Pancreas (tissue), 10 donors: ENCODE results near the gene CEBPZ. TPM values are rescaled to one million over a fixed set of nuclear protein-coding genes. Genes with fewer than 3 reads are reported as not detected.
"Not testable (repeated sequence)": the region's sequence is repeated elsewhere in the genome, so short reads cannot be mapped to it uniquely, and the experiment has no call there.

Source experiments
- ATAC-seq, 4 donors: fragments of 200-7000 bp; cut with Tn5 transposase; one replicate each; pipeline versions ENCODE4 v1.8.0 to v1.9.1; 2020; ENCODE audit warnings: mild to moderate bottlenecking in 4 of 4, moderate library complexity in 4 of 4
- DNase-seq, 6 donors: peaks; one replicate each; pipeline ENCODE4 v3.0.0-alpha.2; 2020
- FAIRE-seq: peaks from 2 replicates; lab custom pipeline; 2012; peaks lifted over from hg19 to GRCh38; lab: Jason Lieb, UNC
- H3K27ac ChIP-seq, 4 donors: fragments of 200-600 bp; sonication (generic); 1 replicate in 3 of 4; 2 replicates in 1 of 4; pipeline versions ENCODE4 v1.5.0 to v1.8.0; 2020
- H3K27me3 ChIP-seq, 4 donors: fragments of 200-600 bp; one replicate each; pipeline ENCODE4 v1.8.0; 2021
- H3K36me3 ChIP-seq, 3 donors: fragments of 200-600 bp; sonication (generic) in 1 of 3; one replicate each; pipeline versions ENCODE4 v1.5.0 to v1.8.0; 2020 to 2021
- H3K4me1 ChIP-seq, 3 donors: fragments of 200-600 bp; one replicate each; pipeline ENCODE4 v1.8.0; 2021
- H3K4me3 ChIP-seq, 4 donors: fragments of 200-600 bp; sonication (generic) in 2 of 4; one replicate each; pipeline versions ENCODE4 v1.5.0 to v1.8.0; 2020 to 2021
- H3K9me3 ChIP-seq, 4 donors: fragments of 200-600 bp; one replicate each; pipeline ENCODE4 v1.8.0; 2021
- CTCF ChIP-seq, 4 donors: fragments of 200-600 bp; sonication (generic) in 3 of 4; IDR thresholded peaks; one replicate each; pipeline versions ENCODE4 v1.5.0 to v1.8.0; 2021; ENCODE audit warnings: antibody characterized with exemption in 4 of 4
- WGBS, 2 donors: extraction: QIAGEN DNeasy Blood & Tissue Kit; methylation state at CpG; one replicate each; pipeline ENCODE4 v1.1.7; 2013; 5-methylcytosine and 5-hydroxymethylcytosine counted together
- intact Hi-C, 3 donors: fragments of 100-400 bp; cut with DNase I; formaldehyde crosslinking; loops; one replicate each; pipeline versions ENCODE4 v1.11.1 to v1.14.2; 2022
- polyA plus RNA-seq, 2 donors: library from polyadenylated mRNA; stranded (reverse); fragments of 200-250 nt; gene quantifications; one replicate each; pipeline ENCODE4 v1.2.3, GENCODE V29; 2013
- total RNA-seq, 6 donors: library from RNA; stranded (reverse); fragmentation: NEBNext Ultra II Directional in 4 of 6; extraction: Animal tissue kit (Norgen Biotek cat#: 25700) in 4 of 6; gene quantifications; one replicate each; pipeline versions ENCODE4 v1.2.1 to v1.2.4, GENCODE V29; 2021 to 2023
- donor health status: healthy with polysubstance abuse.
- donor health status: DM: no; HTN: no; CAD: no; lungs with moderate emphysema.
- donor health status: DM: no; HTN: no; CAD: no.
- donor health status: control.
- donor health status: control.
- donor health status: Bipolar disorder and iron deficiency.
- donor health status: DM: yes; HTN: yes; CAD: no.
- donor health status: DM: no; HTN: no; CAD: no.
- donor health status: DM: no; HTN: no; CAD: no.
- donor health status: DM: yes; HTN: yes; CAD: no.

The CEBPZ gene
- total and polyA plus RNA-seq, 8 donors, result 20.6 to 41.4 (median 29.5) TPM

GRCh38 chr2:37211212-37211611 lies 20.2 kb downstream of the CEBPZ start:
- peaks cover 7 to 83% (median 31%) of the 10 kb centered on the region in 3 donors for H3K36me3 ChIP-seq
- FAIRE-seq (no peak), ATAC-seq (no peak), DNase-seq (no peak)
- H3K9me3 ChIP-seq, result no peaks in the 10 kb centered on the region
- H3K27ac ChIP-seq, result no peak overlapping the region
- intact Hi-C loops, result no loop called here
- TF ChIP-seq CTCF (IDR thresholded peaks at IDR 0.05), result no peak
- H3K27me3 ChIP-seq, result no peaks in the 10 kb centered on the region
- H3K4me1 ChIP-seq, result no peaks in the 10 kb centered on the region
- no peak overlapping the region for H3K4me3 ChIP-seq

GRCh38 chr2:37206760-37207159 lies 24.6 kb downstream of the CEBPZ start:
- H3K9me3 ChIP-seq, H3K4me3 ChIP-seq, DNase-seq, H3K27me3 ChIP-seq, H3K4me1 ChIP-seq, FAIRE-seq, ATAC-seq, H3K27ac ChIP-seq, intact Hi-C loops: not testable (repeated sequence)
- 97 to 100% methylated on average over 2 of the region's 2 CpGs for WGBS, 2 donors
- H3K36me3 ChIP-seq, result peaks cover 3 to 71% (median 39%) of the 10 kb centered on the region in 3 donors

- Histone ChIP-seq H3K36me3 (peaks cover 0 to 70% (median 42%) of the 10 kb centered on the region in 3 donors), H3K4me1 (no peaks in the 10 kb centered on the region), H3K27ac (no peak overlapping the region), H3K4me3 (no peak overlapping the region), H3K27me3 (no peaks in the 10 kb centered on the region), H3K9me3 (no peaks in the 10 kb centered on the region)
- FAIRE-seq (no peak), DNase-seq (no peak), ATAC-seq (no peak)
- no peak for TF ChIP-seq CTCF (IDR thresholded peaks at IDR 0.05)
- intact Hi-C loops, result no loop called here
- 93 to 97% methylated on average over 5 of the region's 5 CpGs for WGBS, 2 donors
Observed at GRCh38 chr2:37205689-37206341, 25.6 kb downstream of the CEBPZ start.

- H3K4me3 ChIP-seq, H3K9me3 ChIP-seq, DNase-seq, H3K4me1 ChIP-seq, H3K27ac ChIP-seq, intact Hi-C loops, H3K27me3 ChIP-seq, ATAC-seq, FAIRE-seq: not testable (repeated sequence)
- WGBS, 2 donors, result 85 to 91% methylated on average over 8 of the region's 8 CpGs
- peaks cover 0 to 64% (median 38%) of the 10 kb centered on the region in 3 donors for H3K36me3 ChIP-seq
Observed at GRCh38 chr2:37205071-37205661, 26.2 kb downstream of the CEBPZ start.

- ATAC-seq (no peak), DNase-seq (no peak), FAIRE-seq (no peak)
- Histone ChIP-seq H3K36me3 (peaks cover 0 to 49% (median 29%) of the 10 kb centered on the region in 3 donors), H3K4me3 (no peak overlapping the region), H3K4me1 (no peaks in the 10 kb centered on the region), H3K27ac (no peak overlapping the region), H3K9me3 (no peaks in the 10 kb centered on the region), H3K27me3 (no peaks in the 10 kb centered on the region)
- 91 to 96% methylated on average over 2 of the region's 2 CpGs for WGBS, 2 donors
- TF ChIP-seq CTCF (IDR thresholded peaks at IDR 0.05), result no peak
- intact Hi-C loops, result no loop called here
Observed at GRCh38 chr2:37203708-37204107, 27.7 kb downstream of the CEBPZ start.

GRCh38 chr2:37201766-37202165 lies 29.6 kb downstream of the CEBPZ start:
- H3K27me3 ChIP-seq, result no peaks in the 10 kb centered on the region
- H3K36me3 ChIP-seq, result peaks cover 0 to 36% (median 24%) of the 10 kb centered on the region in 3 donors
- intact Hi-C loops, result no loop called here
- no peak for ATAC-seq
- DNase-seq, result no peak
- H3K4me1 ChIP-seq, result peaks cover 0 to 6% (median 0%) of the 10 kb centered on the region in 3 donors
- FAIRE-seq, result no peak
- H3K27ac ChIP-seq, result no peak overlapping the region
- 89 to 97% methylated on average over 1 of the region's 1 CpG for WGBS, 2 donors
- no peak overlapping the region for H3K4me3 ChIP-seq
- H3K9me3 ChIP-seq, result no peaks in the 10 kb centered on the region
- no peak for TF ChIP-seq CTCF (IDR thresholded peaks at IDR 0.05)
